Non-pigmented ciliary epithelial cell (primary cell): ENCODE data around the gene LRCH2.

ENCODE experiments used
- DNase-seq: peaks from one replicate; pipeline ENCODE4 v3.0.0-alpha.2; 2010; ENCODE audit warnings: low read depth

Gene LRCH2

DNA sequence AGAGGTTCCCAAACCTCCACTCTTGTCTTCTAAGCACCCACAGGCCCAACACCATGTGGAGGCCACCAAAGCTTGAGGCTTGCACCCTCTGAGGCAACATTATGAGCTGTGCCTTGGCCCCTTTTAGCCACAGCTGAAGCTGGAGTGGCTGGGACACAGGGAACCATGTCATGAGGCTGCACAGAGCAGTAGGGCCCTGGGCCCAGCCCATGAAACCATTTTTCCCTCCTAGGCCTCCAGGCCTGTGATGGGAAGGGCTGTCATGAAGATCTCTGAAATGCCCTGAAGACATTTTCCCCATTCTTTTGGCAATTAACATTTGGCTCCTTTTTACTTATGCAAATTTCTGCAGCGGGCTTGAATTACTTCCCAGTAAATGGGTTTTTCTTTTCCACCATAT, 29.9 kb downstream of the LRCH2 start:
- no peak for DNase-seq

DNA sequence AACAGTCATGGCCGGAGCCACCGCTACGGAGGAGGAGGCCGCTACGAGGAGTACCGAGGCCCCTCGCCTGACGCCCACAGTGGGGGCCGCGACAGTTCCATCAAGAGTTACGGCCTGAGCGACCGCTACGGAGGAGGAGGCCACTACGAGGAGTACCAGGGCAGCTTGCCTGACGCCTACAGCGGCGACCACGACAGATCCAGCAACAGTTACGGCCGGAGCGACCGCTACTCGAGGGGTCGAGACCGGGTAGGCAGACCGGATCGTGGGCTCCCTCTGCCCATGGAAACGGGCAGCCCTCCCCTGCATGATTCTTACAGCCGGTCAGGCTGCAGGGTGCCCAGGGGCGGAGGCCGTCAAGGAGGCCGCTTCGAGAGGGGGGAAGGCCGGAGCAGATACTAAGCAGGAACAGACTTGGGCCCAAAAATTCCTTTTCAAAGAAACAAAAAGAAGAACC, 41.6 kb downstream of the LRCH2 start:
- no peak for DNase-seq

DNA sequence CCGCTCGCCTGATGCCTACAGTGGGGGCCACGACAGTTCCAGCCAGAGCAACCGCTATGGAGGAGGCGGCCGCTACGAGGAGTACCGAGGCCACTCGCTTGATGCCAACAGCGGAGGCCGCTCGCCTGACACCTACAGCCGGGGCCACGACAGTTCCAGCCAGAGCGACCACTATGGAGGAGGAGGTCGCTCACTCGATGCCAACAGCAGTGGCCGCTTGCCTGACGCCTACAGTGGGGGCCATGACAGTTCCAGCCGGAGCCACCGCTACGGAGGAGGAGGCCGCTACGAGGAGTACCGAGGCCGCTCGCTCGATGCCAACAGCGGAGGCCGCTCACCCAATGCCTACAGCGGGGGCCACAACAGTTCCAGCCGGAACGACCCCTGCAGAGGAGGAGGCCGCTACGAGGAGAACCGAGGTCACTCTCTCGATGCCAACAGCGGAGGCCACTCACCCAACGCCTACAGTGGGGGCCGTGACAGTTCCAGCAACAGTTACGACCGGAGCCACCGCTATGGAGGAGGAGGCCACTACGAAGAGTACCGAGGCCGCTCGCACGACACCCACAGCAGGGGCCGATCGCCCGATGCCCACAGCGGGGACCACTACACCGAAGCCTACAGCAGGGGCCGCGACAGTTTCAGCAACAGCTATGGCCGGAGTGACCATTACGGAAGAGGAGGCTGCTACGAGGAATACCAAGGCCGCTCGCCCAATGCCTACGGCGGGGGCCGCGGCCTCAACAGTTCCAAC, 42.2 kb downstream of the LRCH2 start:
- no peak for DNase-seq

DNA sequence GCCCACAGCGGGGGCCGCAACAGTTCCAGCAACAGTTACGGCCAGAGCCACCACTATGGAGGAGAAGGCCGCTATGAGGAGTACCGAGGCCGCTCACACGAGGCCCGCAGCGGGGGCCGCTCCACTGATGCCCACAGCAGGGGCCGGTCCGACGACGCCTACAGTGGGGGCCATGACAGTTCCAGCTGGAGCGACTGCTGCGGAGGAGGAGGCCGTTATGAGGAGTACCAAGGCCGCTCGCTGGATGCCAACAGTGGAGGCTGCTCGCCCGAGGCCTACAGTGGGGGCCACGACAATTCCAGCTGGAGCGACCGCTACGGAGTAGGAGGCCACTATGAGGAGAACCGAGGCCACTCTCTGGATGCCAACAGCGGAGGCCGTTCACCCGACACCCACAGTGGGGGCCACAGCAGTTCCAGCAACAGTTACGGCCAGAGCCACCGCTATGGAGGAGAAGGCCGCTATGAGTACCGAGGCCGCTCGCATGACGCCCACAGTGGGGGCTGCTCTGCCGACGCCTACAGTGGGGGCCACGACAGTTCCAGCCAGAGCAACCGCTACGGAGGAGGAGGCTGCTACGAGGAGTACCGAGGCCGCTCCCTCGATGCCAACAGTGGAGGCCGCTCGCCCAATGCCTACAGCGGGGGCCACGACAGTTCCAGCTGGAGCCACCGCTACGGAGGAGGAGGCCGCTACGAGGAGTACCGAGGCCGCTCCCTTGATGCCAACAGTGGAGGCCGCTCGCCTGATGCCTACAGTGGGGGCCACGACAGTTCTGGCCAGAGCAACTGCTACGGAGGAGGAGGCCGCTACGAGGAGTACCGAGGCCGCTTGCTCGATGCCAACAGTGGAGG, 43.0 kb downstream of the LRCH2 start:
- no peak for DNase-seq

DNA sequence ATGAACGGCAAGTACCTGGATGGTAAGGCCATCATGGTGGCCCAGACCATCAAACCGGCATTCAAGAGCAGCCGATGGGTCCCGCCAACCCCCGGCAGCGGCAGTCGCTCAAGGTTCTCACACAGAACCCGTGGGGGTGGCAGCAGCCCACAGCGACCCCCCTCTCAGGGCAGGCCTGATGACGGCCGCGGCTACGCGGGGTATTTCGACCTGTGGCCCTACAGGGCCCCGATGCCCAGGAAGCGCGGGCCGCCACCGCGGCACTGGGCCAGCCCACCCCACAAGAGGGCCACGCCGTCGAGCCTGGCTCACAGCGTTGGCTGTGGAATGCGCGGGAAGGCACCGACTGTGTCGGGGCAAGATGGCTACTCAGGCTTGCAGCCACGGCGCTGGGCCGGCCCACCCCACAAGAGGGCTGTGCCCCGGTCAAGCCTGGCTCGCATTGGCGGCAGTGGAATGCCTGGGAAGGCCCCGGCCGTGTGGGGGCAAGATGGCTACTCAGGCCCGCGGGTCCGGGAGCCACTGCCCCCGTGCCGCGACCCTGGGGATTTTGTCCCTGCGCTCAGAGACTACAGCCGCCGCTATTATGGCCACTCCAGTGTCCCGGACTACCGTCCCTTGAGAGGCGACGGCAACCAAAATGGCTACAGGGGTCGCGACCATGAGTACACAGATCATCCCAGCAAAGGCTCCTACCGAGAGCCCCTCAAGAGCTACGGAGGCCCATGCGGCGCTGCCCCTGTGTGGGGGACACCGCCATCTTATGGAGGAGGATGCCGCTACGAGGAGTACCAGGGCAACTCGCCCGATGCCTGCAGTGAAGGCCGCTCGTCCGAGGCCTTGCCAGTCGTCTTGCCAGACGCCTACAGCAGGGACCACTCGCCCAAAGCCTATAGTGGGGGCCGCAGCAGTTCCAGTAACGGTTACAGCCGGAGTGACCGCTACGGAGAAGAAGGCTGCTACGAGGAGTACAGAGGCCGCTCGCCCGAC, 44.0 kb downstream of the LRCH2 start:
- no peak for DNase-seq

DNA sequence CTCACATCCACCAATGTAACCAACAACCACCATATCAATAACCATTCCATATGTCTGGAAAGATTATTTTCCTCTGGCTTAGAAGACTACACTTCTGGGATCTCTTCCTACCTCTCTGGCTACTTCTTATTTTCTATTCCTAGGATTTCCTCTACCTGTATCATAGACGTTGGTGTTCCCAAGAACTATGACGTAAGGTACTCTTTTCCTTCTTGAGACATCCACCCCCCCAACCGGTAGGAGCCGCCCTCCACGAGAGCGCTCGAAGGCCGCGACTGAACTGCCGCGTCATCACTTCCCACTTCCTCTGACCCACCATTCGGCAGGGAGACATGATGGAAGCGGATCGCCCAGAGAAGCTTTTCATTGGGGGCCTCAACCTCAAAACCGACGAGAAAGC, 44.8 kb downstream of the LRCH2 start, which contains the start of gene RBMXL3:
Gene RBMXL3, plus strand, starts transcription at position 301 of the 400 bp plus-strand sequence. Its CDS starts 32 bp downstream, at position 333.
- no peak for DNase-seq

DNA sequence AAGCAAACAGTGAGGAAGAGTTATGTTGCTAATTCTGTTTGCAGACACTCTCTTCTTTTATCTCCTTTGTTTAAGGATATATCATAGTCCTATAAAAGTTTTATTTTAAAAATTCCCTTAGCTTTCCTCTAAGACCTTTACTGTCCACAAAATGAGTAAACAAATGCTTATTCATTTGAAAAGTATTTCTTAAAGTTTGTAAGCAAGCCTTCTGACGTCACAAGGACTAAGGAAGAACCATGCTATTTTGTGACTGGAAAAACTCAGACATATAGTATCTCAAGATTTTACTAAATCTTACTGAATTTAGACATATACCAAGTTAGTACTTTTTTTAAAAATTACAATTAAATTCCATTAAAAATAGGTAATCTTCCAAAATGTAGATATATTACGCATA, 49.9 kb downstream of the LRCH2 start:
- peak; percentile 4 for DNase-seq

DNA sequence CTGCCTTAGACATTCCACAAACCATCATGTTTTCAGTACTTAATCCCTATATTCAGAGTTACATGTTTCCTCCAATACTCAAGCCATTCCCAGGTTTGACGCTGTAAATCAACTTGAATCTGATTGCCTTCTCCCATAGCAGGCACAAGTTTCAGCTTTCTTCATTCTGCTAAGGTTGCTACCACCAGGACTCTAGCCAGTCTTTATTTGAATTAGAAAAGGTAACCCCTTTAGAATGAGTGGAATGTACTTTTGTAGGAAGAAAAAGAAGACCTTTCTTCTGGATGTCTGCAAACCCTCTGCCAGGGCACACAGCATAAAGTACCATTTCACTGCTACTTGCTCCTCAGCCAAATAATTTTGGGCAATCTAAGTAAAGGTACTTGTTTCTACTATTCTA, 55.4 kb downstream of the LRCH2 start:
- DNase-seq, result no peak

DNA sequence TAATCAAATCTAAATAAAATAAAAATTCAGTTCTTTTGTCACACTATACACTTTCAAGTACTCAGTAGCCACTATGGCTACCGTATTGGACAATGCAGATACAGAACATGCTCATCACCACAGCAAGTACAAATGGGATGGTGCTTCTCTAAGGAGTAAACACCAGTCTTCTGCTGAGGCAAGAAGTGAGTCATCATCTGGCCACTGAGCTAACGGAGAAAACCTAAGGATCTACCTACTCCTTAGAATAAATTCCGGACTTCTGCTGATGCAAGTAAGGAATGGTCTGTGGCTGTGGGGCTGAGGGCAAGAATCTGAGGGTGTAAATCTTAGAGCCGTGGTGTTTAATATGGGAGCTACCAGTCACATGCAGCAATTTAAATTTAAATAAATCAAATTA, 56.0 kb downstream of the LRCH2 start:
- peak; percentile 6 for DNase-seq

DNA sequence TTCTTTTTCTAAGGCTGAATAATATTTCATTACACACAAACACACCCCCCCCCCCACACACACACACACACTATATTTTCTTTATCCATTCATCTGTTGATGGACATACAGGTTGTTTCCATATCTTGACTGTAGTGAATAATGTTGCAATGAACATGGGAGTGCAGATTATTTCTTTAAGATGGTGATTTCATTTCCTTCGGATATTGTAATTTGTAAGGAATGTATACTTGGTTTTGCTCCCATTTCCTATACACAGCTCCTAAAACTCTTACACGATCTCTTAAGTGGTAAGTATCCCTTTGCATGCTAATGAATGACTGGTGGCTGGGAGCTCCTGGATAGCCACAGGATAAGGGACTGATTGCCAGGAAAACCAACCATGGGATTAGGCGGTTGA, 59.3 kb downstream of the LRCH2 start:
- no peak for DNase-seq

DNA sequence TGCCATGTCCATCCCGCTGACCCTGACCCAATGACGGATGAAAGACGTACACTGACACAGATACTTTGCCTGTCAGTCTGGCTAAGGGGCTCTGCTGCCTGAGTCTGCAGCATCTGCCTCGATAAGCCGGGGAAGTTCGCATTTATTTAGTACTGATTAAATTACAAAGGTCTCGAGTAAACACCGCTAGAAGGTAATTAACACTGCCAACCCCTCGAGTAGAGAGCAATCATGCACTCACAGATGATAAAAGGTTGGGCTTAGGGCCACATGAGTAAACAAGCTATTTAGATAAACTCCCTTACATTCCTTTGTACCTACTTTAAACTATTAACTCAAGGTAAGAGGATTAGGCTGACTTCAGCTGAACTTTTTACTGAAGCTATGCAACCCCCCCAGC, 60.7 kb downstream of the LRCH2 start:
- no peak for DNase-seq

DNA sequence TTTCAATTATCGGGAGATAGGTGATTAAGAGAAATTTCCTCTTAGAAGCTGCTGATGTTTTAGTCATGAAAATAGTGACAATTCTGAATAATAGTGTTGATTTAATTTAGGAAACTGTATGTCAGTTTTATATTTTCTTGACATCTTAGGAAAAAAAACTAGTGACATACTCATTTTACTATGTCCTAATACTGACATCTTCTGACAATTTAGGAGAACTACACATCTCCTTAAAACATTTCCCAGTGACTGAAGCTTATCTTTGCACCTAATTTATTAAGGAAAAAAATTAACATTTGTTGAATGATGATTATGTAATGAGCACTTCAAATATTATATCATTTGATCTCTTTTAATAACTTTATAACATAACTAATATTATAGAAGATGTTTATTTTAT, 86.7 kb downstream of the LRCH2 start:
- DNase-seq, result no peak

DNA sequence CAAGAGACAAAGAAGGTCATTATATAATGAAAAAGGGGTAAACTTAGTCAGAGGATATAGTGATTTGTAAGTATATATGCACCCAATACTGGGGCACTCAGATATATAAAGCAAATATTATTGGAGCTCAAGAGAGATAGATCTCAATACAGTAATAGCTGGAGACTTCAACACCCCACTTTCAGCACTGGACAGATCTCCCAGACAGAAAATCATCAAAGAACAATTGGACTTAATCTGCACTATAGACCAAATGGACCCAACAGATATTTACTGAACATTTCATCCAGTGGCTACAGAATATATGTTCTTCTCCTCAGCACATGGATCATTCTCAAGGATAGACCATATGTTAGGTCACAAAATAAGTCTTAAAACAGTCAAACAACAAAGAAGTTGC, 91.8 kb downstream of the LRCH2 start:
- DNase-seq, result no peak

DNA sequence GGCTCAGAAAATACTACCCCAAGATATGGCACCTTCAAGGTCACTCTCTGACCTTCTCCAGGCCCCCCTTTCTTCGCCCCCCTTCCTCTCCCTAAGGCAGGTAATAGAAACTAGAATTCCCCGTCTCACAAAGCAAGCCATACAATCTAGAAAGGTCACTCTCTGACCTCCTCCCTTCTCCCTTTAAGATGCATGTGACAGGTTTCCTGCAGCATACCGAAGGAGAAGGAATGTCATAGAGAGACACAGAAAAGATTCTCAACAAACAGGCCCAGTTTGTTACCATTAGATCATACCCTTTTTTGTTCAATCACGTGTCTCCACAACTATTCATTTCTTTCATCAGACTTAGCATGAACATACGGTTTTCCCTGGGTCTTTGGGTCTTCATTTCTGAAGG, 95.9 kb downstream of the LRCH2 start:
- DNase-seq, result no peak

DNA sequence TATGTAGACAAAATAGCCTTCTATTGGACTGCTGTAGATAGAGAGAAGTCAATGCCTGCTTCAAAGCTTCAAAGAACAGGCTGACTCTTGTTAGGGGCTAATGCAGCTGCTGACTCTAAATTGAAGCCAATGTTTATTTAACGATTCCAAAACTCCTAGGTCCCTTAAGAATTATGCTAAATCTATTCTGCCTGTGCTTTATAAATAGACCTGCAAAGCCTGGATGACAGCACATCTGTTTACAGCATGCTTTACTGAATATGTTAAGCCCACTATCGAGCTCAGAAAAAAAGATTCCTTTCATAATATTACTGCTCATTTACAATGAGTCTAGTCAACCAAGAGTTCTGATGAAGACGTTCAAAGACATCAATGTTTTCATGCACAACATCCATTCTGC, 99.5 kb downstream of the LRCH2 start:
- no peak for DNase-seq

DNA sequence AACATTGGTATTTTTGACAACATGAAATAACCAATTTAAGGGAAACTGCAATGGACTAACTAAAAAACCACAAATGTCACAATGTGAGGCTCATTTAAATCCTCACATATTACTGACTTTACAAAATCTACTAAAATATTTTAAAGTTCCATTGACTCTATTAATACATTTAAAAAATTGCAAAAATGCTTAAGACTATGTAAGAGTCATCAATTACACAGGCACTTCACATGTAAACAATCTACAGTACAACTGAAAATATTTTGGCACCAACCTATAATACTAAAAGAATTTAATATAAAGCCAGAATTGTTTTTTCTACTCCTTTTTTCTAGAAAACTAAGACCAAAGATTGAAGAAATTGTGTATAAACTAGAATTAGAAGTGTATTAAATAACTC, 121.5 kb downstream of the LRCH2 start:
- no peak for DNase-seq

DNA sequence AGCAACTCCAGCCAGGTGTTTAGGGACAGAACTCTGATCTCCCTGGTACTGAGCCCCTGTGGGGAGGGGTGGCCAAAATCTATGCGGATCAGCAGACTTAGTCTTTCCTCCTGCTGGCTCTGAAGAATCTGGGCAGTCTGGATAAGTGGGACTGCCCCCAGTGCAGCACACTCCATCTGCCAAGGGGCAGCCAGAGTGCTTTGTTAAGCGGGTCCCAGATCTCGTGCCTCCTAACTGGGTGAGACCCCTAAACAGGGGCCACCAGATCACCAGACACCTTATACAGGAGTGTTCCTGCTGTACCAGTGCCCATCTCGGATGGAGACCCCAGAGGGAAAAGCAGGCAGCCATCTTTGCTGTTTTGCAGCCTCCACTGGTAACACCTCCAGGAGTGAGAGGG, 135.0 kb downstream of the LRCH2 start:
- DNase-seq, result no peak

DNA sequence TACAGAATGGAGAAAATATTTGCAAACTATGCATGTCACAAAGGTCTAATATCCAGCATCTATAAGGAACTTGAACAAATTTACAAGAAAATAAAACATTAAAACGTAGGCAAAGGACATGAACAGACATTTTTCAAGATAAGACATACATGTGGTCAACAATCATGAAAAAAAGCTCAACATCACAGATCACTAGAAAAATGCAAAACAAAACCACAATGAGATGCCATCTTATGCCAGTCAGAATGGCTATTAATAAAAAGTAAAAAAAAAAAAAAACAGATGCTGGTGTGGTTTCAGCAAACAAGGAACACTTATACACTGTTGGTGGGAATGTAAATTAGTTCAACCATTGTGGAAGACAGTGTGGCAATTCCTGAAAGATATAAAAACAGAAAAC, 140.7 kb downstream of the LRCH2 start:
- no peak for DNase-seq

DNA sequence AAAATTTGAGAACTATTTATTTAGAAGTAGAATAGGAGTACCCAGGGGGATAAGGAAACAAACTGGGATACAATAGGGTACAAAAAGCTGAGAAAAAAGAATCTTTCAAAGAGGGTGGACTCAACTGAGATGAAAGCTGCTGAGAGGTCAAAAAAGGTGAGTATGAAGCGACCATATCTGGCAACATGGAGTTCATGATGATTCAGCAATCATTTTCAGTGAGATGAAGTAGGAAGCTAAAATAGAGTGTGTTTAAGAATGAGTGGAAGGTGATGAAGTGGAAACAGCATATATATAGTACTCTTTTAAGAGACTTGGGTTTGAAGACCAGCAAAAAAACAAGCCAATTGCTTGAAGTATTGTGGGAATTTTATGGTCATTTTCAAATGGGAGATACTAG, 144.5 kb downstream of the LRCH2 start:
- no peak for DNase-seq

DNA sequence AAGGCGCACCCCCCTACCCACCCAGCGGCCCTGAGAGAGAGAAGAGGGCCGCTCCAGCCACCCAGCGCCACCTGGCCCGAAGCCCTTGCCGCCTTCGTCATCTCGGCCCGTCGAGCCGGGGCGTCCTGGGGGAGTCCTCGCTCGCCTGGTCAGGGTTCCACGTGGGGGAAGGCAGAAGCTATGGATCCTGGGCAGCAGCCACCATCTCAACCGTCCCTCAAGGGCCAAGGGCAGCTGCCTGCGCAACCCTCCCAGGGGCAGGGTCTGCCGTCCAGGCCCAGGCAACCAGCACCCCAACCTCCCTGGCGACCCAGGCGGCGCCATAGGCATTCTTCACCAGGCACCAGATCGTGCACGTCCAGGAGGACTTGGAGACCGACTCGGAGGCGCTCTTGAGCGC, 165.0 kb downstream of the LRCH2 start:
- no peak for DNase-seq

DNA sequence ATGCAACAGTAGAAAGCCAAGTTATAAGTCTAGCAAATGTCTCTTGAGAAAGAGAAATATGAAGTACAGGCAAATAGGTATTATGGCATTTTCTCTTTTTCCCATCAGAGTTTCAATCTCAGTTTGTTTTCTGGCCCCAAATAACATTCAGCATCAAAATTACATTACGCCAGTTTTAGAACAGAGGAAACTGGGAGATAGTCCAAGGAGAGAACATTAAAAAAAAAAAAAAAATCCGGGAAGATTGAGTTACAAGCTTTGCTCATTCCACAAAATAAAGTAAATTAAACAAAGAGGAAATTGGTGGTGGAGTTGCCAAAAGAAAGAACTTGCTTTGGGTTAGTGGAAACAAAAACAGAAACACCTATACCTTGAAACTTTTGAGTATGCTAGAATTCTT, 166.1 kb downstream of the LRCH2 start:
- DNase-seq, result no peak

DNA sequence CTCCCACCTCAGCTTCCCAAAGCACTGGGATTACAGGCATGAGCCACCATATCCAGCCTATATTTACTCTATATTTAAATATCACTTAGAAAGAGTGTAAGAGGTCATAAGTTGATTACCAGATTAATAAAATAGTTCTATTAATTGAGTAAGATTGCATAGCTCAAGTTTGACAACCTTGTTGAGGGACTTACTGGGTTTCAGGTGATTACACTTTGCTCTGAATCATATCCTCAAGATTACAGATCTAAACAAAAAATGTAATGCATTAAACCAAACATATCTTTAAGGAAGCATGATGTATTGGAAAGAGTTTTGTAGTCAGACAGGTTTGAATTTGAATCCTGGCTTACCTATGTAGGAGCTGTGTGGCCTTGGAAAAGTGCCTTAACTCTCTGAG, 168.6 kb downstream of the LRCH2 start:
- DNase-seq, result no peak
